Mucosa of gallbladder (tissue), 1 donor: ENCODE results near the gene NHEJ1. TPM values are rescaled to one million over a fixed set of nuclear protein-coding genes. Genes with fewer than 3 reads are reported as not detected.
A peak's percentile ranks its signal among the peaks of the same experiment; 100 is the strongest.
"Not testable (repeated sequence)": the region's sequence is repeated elsewhere in the genome, so short reads cannot be mapped to it uniquely, and the experiment has no call there.

ENCODE experiments used
- DNase-seq: peaks from one replicate; pipeline ENCODE4 v3.0.0-alpha.2; 2020; ENCODE audit warnings: low spot score
- total RNA-seq: library from RNA; stranded (reverse); gene quantifications from one replicate; pipeline ENCODE4 v1.2.1, GENCODE V29; 2021
- donor health status: DM: no; HTN: no; CAD: no.

The NHEJ1 gene
- 8.7 TPM for total RNA-seq

- DNase-seq = peak; percentile 97
These were observed at the start of gene NHEJ1 for GRCh38 chr2:219160186-219161017. NHEJ1 (minus strand) TSS chr2:219160815; CDS start chr2:219158362, 2,453 bp downstream.

- no peak for DNase-seq
These were observed 48.9 kb upstream of the NHEJ1 start for GRCh38 chr2:219209236-219210195.

- DNase-seq = no peak
These were observed 47.5 kb upstream of the NHEJ1 start for GRCh38 chr2:219207884-219208740.

- no peak for DNase-seq
These were observed 46.7 kb upstream of the NHEJ1 start for GRCh38 chr2:219207134-219207883.

- peak; percentile 95 for DNase-seq
These were observed 45.9 kb upstream of the NHEJ1 start, which contains the start of gene ZFAND2B for GRCh38 chr2:219206328-219207133. ZFAND2B (plus strand) TSS chr2:219206782; CDS start chr2:219206988, 206 bp downstream.

- DNase-seq = no peak
These were observed 45.3 kb upstream of the NHEJ1 start for GRCh38 chr2:219205981-219206327.

- DNase-seq = no peak
These were observed 44.5 kb upstream of the NHEJ1 start for GRCh38 chr2:219205165-219205538.

- DNase-seq = no peak
These were observed 44.0 kb upstream of the NHEJ1 start for GRCh38 chr2:219204425-219205164.

- DNase-seq = not testable (repeated sequence)
These were observed 40.7 kb upstream of the NHEJ1 start for GRCh38 chr2:219201331-219201730.

GRCh38 chr2:219200502-219201326, 40.1 kb upstream of the NHEJ1 start:
- DNase-seq = not testable (repeated sequence)

GRCh38 chr2:219199470-219200211, 39.0 kb upstream of the NHEJ1 start:
- no peak for DNase-seq

- no peak for DNase-seq
These were observed 38.4 kb upstream of the NHEJ1 start for GRCh38 chr2:219198974-219199373.

GRCh38 chr2:219197388-219197787, 36.8 kb upstream of the NHEJ1 start:
- no peak for DNase-seq

GRCh38 chr2:219186754-219187456, 26.3 kb upstream of the NHEJ1 start:
- DNase-seq = no peak

- DNase-seq = no peak
These were observed 23.5 kb upstream of the NHEJ1 start for GRCh38 chr2:219184121-219184520.

GRCh38 chr2:219183151-219183772, 22.6 kb upstream of the NHEJ1 start:
- DNase-seq = no peak
